Measurements from ENCODE around the gene PSRC1.
"Not testable (repeated sequence)": the region's sequence is repeated elsewhere in the genome, so short reads cannot be mapped to it uniquely, and the experiment has no call there.

PSRC1 gene

DNA sequence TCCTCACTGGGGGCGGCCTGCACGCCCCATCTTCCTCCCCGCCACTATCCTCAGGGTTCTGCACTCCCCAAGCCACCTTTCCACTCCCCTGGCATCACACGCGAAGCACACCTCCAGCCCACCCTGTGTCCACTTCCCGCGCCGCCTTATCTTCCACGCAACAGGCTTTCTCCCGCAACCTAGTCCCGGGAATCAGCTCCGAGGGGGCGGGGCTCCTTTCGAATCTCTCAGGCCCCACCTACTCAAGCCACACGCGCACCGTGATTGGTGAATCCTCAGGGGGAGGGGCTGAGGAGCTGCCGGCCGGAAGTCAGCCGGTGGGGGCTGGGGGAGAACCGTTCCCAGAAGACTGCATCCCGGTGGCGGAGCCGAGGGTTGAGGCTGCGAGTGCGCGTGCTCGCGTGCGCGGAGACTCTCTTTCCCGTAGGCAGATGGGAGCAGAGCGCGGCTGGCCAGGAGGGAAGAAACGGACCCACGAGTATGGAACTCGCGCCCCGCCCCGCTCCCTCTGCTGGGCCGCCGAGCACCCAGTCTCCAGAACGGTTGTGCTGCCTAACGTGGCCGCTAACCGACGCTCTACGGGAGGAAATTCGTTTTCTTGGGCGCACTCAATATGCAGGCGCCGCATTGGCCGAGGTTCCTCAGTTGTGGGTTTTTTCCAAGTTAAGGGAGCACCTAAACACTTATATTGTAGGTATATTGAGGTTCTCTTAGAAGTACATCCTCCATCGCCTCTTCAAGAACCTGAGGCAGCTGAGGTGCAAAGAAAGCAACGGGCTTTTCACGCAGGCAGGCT, at the start of gene PSRC1:
TSS of gene PSRC1 (minus strand) at position 194 of the 796 bp plus-strand sequence.
- peak; percentile 92 for DNase-seq (ENCODE audit: low read depth)

DNA sequence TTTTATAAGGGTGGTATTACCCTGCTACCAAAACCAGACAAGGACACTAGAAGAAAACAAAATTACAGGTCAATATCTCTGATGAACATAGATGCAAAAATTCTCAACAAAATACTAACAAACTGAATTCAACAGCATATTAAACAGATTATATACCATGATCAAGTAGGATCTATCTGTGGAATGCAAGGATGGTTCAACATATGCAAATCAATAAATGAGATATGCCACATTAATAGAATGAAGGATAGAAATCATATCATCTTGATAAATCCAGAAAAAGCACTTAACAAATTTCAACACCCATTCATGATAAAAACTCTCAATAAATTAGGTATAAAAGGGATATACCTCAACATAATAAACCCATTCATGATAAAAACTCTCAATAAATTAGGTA, 48.2 kb upstream of the PSRC1 start:
- DNase-seq (ENCODE audit: low read depth), result no peak

DNA sequence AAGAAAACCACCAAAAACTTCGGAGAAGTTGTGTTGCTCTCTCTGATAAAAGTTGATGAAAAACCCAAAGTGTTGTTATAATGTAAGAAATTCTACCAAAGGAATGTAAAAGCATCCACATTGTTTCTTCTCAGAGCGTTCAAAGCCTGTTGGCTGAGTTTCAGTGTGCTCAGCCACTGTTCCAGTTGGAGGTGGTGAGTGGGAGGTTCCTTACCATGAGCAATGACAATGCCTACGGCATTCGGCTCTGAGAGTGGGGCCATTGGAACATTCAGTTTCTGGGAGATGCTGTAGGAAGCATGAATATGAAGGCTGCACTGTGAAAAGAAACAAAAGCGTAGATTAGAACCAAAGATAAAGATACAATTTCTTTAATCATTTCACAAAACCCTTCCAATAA, 44.3 kb upstream of the PSRC1 start:
- DNase-seq (ENCODE audit: low read depth), result no peak

DNA sequence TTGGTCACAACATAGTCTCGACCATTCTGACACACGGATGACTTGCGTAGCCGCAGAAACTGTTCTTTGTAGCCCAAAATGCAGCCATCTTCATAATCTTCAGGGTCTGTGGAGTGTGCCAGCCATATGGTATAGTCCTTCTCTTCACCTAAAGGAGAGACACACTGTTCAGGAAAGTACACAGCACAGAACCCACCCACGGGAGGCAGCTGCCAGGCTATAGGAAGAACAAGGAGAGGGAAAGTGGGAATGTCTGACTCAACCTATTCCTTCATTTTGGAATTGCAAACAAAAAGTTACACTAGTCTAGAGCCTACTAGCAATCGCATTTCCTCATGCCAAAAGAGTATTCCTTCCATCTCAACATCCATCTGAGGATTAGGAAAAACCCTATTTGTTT, 40.0 kb upstream of the PSRC1 start:
- no peak for DNase-seq (ENCODE audit: low read depth)

DNA sequence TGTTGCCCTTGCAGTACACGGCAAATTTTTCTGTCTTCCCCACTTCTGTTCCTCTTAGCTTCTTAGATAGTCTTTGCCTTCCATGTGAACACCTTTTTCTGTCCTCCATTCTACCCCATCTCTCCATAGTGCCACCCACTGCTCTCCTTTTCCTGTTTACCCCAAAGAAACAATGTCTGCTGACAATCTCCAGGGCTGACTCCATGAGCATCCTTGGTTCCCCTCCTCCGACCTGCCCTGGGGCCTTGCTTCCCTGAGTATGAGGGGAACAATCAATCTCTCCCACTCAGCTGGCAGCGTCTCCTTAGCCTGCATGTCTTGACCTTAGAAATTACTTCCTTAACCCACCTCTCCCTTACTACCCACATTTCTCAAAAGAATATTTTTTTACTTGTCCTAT, 36.2 kb upstream of the PSRC1 start:
- no peak for DNase-seq (ENCODE audit: low read depth)

DNA sequence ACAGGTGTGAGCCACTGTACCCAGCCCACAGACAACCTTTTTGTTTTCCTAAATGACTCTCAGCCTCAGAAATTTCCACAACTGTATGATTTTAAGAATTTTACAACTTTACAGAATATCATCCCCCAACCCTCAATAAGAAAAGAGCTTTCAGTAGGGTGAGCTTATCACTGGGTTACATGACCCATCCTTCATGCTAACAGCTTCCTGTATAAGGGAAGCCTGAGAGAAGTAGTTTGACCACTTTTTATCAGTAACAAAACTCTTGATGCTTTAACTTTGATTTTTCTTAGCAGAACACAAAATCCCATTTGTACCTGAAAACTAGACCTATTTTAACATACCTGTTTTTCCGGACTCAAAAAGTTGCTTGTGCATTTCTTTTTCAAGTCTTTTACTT, 33.6 kb upstream of the PSRC1 start:
- no peak for DNase-seq (ENCODE audit: low read depth)

DNA sequence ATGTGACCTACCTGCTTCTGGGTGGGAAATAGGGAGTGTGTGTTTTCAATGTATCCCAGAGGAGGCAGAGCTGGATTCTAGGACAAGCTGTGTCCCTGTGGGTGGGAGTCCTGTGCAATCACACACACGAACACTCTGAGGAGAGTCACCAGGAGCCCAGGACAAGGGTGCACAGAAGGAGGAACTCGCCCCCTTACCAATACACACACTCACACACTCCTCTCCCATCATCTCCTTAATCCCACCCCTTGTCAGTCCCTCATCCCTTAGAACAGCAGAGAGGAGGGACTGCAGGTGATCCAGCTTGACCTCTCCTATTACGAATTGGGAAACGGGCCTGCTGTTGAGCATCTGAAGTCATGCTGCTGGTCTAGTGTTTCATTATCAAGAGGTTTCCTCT, 32.3 kb upstream of the PSRC1 start:
- DNase-seq (ENCODE audit: low read depth), result no peak

DNA sequence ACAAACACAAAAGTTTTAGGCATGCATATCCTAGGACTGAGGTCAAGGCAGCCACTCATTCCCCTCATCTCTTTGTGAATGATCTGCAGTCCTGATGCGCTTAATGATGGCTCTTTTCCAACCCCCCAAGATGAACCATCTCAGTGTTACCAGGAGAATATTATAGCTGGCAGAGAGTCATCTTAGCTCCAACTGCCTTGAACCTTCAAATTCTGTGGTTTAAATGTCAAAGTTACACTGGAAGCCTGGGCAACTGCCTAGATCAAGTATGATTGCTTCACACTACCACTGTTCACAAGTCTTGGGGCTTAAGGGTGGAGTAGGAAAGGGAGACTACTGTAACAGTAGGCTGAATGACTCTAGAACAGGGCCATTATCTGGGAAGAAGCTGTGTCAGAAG, 31.9 kb upstream of the PSRC1 start:
- DNase-seq (ENCODE audit: low read depth), result peak; percentile 41

DNA sequence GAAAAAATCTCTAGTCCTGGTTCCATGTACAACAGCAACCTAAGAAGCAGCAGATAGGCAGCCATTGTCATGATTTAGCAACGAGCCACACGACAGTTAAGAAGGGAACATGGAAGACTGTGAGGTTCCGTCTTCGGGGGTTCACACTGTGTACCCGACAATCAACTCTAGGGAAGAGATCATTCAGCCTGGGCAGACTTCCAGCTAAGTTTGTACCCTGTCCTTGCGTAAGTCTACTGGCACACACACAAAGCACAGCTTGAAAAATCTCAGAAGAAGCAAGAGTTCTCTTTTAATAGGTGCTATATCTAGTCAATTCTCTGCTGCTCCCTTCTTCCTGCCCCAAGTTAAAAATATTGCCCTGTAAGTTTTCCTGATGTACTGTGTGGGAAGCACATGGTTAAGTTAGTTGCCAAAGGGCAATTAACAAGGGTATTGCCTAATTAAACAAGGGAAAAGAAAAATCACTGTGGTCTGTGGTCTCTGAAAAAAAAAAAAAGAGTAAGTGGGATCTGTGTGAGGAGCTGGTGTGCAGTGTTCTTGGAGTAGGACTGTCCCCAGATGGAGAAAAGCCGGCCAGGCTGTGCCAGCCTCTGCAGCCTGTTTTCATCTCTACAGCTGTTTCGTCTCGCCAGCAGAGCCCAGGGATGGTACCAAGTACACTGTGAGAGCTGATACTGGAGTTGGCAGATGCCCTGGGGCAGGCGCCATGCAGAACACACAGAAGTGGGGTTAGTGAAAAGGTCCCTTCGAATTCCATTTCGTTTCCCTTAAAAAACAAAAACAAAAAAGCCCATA, 30.2 kb upstream of the PSRC1 start:
- no peak for DNase-seq (ENCODE audit: low read depth)

DNA sequence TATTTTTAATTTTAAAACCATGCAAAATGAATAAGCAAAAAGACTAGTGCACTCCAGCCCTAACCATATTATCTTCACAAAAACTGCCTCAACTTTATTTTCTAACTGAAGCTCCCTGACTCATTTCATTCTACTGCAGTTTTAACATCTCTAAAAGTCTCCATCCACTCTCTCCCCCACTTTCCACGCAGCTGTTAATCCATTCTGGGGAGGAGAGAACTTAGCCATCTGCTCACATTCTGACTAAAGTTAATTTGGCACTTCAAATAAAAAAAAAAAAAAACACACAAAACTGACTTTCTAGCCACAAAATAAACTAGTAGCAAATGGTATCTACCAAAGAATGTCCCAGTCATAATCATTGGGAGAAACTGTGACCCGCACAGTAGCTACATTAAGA, 29.3 kb upstream of the PSRC1 start:
- DNase-seq (ENCODE audit: low read depth), result no peak

DNA sequence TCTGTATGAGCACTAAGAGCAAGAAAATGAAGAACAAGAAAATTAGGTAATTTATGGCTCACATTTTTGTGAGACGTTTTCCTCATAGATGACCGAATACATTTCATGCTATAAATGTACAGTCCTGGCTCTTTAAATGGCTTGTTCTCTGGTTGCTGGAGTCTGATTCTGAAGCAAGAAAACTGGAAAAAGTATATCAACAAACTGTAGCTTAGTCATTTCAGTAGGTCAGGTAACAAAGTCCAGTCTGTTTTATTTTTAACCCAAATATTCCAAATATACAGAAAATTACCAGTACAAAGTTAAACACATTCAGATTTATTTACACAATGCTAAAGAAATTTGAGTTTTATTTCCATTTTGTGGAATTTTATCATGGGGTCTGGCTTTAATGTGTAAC, 26.4 kb upstream of the PSRC1 start:
- no peak for DNase-seq (ENCODE audit: low read depth)

DNA sequence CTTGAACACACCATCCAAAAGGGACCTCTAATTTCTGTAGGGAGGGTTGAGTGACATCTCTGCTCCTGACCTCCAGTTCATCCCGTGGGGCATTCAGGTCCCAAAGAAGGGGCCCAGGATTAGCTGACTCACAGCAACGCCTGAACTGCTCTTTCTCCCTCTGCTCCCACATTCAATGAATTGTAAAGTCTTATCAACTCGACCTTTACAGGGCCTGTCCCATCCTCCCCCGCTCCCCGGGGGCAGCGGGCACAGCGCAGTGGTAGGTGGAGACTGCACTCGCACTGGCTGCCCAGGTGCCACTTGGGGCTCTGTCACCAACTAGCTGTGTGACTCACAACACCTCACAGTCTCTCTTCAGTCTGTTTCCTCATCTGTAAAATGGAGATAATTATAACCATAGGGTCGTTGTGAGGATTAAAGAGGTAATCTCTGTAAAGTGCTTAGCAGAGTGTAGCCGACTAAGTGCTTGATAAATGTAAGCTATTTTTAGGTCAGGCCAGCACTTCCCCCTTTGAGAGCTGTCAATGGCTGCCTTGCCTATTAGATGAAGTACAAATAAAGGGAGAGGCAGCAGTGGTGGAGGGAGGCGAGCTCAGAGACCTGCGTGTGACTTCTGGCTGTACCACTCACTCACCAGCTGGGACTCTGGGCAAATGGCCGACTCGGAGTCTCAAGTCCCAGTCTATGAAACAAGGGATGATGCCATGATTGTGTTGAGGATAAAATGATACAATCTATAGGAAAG, 24.5 kb upstream of the PSRC1 start:
- no peak for DNase-seq (ENCODE audit: low read depth)

DNA sequence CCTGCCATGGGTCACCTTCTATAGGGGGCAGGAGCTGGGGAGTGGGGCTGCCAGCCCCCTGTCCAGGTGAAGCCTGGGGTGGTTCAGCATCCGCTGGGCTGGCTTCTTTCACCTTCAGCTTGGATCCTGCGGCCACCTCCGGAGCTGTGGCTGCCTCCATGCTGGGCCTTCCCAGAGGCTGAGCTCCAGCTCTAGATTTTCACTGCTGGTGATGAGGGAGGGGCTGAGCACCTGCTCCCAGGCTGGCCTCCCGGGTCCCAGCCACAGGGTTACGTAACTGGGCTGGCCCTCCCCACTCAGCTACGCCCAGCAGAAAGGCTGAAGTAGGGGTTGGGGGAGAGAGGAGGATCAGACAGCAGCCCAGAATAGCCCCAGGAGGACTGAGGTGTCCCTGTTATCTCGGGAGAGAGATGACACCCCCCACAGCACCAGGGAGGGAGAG, 23.9 kb upstream of the PSRC1 start, which contains the start of gene MYBPHL:
TSS of gene MYBPHL (minus strand) at position 180 of the 442 bp plus-strand sequence. CDS start at position 160, 20 bp downstream.
- no peak for DNase-seq (ENCODE audit: low read depth)

DNA sequence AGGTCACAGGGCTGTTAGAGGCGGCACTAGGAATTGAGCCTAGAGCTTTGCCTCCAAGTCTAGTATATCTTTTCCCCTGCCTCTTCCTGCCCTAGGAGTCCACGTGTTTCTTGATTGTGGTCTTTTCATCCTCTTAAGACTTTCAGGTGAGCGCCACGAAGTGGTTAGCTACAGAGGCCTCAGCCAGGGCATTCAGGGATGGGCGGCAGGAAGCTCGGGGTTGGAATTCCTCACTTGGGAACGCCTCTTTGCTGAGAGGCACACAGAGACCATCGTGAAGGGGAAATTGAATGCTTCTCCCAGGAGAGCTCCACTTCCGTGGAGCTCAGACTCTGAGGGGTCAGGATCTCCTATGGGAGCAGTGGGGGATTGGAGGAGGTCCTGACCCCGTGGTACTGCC, 23.0 kb upstream of the PSRC1 start:
- DNase-seq (ENCODE audit: low read depth), result not testable (repeated sequence)

DNA sequence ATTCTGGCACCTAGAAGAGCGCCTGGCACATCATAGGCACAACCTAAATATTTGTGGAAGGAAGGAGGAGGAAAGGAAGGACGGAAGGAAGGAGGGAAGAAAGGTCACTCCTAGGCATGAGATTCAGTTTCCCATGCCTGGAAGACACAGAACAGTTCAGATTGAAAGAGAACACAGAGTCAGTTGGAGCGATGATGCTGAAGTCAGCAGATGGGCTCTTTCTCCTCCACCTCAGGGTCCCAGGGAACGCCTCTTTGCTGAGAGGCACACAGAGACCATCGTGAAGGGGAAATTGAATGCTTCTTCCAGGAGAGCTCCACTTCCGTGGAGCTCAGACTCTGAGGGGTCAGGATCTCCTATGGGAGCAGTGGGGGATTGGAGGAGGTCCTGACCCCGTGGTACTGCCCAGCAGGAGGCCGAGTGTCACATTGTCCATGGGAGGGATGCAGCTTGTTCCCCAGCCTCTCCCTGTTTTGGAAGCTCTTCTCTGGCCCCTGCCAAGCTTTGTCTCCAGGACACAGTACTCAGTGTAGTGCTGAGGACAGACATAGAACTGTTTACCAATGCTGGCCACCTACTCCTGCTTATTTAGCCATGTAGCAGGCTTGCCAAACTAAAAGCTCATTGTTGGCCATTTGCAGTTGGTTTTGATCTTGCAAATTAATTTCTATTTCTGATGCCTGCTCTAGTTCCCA, 21.4 kb upstream of the PSRC1 start:
- DNase-seq (ENCODE audit: low read depth), result no peak

DNA sequence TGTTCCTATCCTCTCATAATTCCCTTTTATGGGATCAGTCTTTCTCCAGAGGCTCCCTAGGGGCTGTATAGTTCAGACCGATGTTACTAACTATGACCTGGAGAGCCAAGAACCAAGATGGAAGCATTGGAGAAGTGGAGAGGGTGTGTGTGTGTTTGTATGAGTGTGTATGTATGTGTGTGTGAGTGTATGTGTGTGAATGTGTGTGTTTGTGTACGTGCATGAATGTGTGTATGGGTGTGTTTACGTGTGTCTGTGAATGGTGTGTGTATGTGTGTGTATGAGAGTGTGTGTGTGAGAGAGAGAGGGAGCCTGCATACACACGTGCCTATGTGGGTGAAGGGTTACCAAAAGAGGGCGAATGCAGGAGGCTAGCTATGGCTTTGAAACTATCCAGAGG, 18.9 kb upstream of the PSRC1 start:
- no peak for DNase-seq (ENCODE audit: low read depth)

DNA sequence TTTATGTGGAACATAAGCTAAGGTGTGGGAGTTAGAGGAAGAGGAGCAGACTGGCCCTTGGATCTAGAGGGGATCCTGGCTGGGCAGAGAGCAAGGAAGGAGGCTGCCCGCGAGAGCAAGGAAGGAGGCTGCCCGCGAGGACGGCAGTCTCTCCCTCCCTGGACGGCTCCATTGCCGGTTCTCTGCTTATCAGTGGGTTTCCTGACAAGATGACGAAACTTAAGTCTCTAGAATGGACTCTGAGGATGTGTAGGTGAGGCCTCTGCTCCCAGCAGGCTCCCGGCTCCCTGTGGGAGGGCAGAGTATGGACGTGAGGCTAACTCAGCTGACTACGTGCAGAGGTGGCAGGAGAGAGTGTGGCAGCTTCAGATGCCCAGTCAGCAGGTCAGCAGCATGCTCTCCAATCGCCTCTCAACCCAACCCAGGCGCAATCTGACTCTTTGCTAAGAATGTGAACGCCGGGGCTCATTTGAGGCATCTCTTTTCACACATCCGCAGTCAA, 17.8 kb upstream of the PSRC1 start:
- no peak for DNase-seq (ENCODE audit: low read depth)

DNA sequence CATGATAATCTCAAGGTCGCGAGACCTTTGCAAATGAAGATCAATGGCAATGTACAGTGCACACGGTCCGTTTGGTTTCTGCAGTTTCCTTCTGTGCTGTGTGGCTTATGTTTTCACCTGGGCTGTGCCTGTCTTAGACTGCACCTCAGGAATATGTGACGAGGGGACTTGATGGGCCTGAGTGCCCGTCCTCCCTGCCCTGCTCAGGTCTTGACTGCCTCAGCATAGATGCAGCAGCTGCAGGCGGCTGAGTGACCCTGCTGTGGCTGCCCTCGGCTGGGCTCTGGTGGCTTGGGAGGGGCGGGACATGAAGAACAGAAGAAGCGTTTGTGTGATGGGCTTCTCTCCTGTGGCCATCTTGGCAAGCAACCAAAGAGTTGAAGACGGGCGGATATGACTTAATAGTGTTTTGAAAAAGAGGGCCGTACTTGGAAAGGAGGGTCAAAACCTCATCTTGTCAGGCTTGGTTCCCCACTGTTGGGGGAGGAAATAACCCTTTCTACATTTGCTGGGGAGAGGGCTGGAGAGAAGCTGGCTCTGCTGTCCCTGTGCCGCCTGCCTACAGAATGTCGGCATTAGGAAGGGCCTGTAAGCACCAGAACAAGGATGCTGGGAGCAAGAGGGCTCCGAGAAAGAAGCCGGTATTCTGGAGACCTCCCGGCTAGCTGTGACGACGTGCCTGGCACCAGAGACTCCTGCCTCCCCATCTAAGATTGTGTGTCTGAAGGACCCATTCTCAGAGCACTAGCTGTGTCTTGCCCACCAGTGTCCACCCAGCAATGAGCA, 16.8 kb upstream of the PSRC1 start:
- DNase-seq (ENCODE audit: low read depth), result no peak

DNA sequence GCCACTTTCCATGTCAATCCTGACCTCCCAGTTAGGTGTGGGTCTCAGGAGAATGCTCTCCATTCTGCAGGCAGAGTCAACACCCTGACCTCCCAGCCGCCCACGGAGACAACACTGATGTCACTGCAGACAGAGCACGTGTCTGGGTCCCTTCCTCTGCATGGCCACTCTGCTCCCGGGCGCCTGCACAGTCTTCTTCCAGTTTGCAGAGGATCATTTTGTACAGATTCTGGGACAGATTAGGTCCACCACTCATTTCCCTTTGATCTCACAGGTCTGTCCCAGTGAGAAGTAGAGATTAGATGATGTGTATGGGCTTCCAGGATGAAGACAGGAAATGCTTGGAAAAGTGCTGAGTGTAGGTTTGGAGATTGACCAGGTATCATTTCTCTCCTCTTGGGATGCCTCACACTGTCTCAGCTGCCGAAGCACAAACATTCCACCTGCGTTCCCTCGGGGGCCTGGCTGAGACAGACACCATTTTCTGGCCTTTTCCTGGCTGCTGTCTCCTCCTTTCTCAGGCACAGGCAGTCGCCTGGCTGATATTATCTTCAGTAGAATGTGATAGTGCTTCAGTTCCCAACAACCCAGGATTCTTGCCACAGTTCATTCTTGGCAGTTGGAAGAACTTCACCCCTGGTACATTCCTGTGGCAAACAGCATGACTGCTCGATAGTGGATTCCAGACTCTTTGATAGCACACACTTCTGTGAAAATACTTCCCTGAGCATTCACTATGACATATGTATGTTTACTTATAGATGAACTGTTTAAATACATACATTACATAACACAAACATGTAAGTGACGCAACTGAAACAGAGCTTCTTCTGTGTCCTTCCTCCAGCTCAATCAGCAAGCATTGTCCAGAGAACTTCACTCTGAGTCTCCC, 16.0 kb upstream of the PSRC1 start:
- peak; percentile 41 for DNase-seq (ENCODE audit: low read depth)

DNA sequence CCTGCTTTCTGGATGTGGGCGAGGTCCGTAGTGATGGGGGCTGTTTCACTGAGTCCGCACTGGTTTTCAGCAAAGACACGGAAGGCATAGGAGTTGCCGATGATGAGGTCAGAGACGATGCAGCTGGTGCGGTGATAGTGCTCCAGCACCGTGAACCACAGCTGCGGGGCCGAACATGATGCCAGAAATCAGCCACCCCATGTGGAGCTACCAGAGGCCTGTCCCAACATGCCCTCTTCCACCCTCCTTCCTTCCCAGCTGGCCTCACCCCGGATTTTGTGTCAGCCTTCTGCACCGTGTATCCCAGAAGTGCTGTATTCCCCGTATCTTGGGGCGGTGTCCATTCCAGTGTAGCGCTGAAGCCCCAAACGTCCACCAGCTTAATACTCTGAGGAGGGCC, 13.8 kb upstream of the PSRC1 start:
- no peak for DNase-seq (ENCODE audit: low read depth)

Data from stromal cell of bone marrow (primary cell).